ENCODE measurements around the gene ITFG2. TPM values are rescaled to one million over a fixed set of nuclear protein-coding genes. Genes with fewer than 3 reads are reported as not detected.

ITFG2 gene
- total and polyA plus RNA-seq, 2 experiments from 2014 or later = 17.3 to 32.6 TPM

DNA sequence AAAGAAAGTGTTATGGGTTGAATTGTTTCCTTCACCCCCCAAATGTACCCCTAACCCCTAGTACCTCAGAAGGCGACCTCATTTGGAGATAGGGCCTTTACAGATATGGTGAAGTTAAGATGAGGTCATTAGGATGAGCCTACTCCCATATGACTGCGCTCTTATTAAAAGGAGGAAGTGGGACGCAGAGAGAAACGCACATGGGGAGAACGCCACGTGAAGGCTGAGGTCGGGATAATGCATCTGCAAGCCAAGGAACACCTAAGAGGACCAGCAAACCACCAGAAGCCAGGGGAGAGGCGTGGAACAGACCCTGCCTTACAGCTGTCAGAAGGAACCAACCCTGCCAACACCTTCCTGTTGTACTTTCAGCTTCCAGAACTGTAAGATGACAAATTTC is 24.1 kb downstream of the ITFG2 start:
- Histone ChIP-seq H3K4me2 (no peak overlapping the region), H3K79me2 (replicated peaks; ENCODE audit: insufficient read depth) (no peaks in the 10 kb centered on the region), H3K27me3 (ENCODE audit: insufficient read depth) (no peaks in the 10 kb centered on the region), H4K20me1 (replicated peaks; ENCODE audit: insufficient read depth) (peaks cover 4% of the 10 kb centered on the region; the same call in 1 of the 2 replicates), H3K27ac (ENCODE audit: low read depth) (no peak overlapping the region), H2AFZ (no peak overlapping the region), H3K4me3 (no peak overlapping the region), H3F3A (replicated peaks; ENCODE audit: low read depth) (0 out of 2 replicates have a peak, but pooled peaks cover 3% of the 10 kb centered on the region), H3K9me2 (ENCODE audit: insufficient read depth) (no peaks in the 10 kb centered on the region), H3K36me3 (ENCODE audit: insufficient read depth) (no peaks in the 10 kb centered on the region), H3K4me1 (ENCODE audit: insufficient read depth) (peaks cover 12% of the 10 kb centered on the region; the same call in 1 of the 2 replicates)
- Mint-ChIP-seq H3K27me3 (ENCODE audit: insufficient read depth, low read depth, poor library complexity) (peaks cover 8% of the 10 kb centered on the region), H3K9me3 (no peaks in the 10 kb centered on the region; the same call in 2 of the 3 replicates), H3K4me3 (no peak overlapping the region), H3K27ac (no peak overlapping the region), H3K36me3 (ENCODE audit: low read depth) (peaks cover 9% of the 10 kb centered on the region), H3K4me1 (peaks cover 19% of the 10 kb centered on the region)
- no peak for ATAC-seq
- no peak for DNase-seq (ENCODE audit: low spot score)
- TF ChIP-seq ZNF114 (CRISPR knock-in tag; IDR thresholded peaks at IDR 0.05) (no peak), POLR2AphosphoS5 (IDR thresholded peaks at IDR 0.05; ENCODE audit: low read depth) (no peak), EZH2phosphoT487 (IDR thresholded peaks at IDR 0.05; ENCODE audit: unreplicated experiment) (no peak), ZNF331 (CRISPR knock-in tag; IDR thresholded peaks at IDR 0.05; ENCODE audit: low read depth) (no peak), EZH2 (IDR thresholded peaks at IDR 0.05; ENCODE audit: low read depth, unreplicated experiment) (no peak), REST (IDR thresholded peaks at IDR 0.05; ENCODE audit: unreplicated experiment) (no peak), STAT1 (IDR thresholded peaks at IDR 0.05; ENCODE audit: unreplicated experiment) (no peak), JUNB (IDR thresholded peaks at IDR 0.05; ENCODE audit: unreplicated experiment) (no peak), ETS1 (IDR thresholded peaks at IDR 0.05) (no peak), NANOG (IDR thresholded peaks at IDR 0.05; ENCODE audit: borderline replicate concordance) (no peak), CREB1 (CRISPR knock-in tag; IDR thresholded peaks at IDR 0.05; ENCODE audit: low read depth) (no peak)
- TF ChIP-seq, protein P1, sequence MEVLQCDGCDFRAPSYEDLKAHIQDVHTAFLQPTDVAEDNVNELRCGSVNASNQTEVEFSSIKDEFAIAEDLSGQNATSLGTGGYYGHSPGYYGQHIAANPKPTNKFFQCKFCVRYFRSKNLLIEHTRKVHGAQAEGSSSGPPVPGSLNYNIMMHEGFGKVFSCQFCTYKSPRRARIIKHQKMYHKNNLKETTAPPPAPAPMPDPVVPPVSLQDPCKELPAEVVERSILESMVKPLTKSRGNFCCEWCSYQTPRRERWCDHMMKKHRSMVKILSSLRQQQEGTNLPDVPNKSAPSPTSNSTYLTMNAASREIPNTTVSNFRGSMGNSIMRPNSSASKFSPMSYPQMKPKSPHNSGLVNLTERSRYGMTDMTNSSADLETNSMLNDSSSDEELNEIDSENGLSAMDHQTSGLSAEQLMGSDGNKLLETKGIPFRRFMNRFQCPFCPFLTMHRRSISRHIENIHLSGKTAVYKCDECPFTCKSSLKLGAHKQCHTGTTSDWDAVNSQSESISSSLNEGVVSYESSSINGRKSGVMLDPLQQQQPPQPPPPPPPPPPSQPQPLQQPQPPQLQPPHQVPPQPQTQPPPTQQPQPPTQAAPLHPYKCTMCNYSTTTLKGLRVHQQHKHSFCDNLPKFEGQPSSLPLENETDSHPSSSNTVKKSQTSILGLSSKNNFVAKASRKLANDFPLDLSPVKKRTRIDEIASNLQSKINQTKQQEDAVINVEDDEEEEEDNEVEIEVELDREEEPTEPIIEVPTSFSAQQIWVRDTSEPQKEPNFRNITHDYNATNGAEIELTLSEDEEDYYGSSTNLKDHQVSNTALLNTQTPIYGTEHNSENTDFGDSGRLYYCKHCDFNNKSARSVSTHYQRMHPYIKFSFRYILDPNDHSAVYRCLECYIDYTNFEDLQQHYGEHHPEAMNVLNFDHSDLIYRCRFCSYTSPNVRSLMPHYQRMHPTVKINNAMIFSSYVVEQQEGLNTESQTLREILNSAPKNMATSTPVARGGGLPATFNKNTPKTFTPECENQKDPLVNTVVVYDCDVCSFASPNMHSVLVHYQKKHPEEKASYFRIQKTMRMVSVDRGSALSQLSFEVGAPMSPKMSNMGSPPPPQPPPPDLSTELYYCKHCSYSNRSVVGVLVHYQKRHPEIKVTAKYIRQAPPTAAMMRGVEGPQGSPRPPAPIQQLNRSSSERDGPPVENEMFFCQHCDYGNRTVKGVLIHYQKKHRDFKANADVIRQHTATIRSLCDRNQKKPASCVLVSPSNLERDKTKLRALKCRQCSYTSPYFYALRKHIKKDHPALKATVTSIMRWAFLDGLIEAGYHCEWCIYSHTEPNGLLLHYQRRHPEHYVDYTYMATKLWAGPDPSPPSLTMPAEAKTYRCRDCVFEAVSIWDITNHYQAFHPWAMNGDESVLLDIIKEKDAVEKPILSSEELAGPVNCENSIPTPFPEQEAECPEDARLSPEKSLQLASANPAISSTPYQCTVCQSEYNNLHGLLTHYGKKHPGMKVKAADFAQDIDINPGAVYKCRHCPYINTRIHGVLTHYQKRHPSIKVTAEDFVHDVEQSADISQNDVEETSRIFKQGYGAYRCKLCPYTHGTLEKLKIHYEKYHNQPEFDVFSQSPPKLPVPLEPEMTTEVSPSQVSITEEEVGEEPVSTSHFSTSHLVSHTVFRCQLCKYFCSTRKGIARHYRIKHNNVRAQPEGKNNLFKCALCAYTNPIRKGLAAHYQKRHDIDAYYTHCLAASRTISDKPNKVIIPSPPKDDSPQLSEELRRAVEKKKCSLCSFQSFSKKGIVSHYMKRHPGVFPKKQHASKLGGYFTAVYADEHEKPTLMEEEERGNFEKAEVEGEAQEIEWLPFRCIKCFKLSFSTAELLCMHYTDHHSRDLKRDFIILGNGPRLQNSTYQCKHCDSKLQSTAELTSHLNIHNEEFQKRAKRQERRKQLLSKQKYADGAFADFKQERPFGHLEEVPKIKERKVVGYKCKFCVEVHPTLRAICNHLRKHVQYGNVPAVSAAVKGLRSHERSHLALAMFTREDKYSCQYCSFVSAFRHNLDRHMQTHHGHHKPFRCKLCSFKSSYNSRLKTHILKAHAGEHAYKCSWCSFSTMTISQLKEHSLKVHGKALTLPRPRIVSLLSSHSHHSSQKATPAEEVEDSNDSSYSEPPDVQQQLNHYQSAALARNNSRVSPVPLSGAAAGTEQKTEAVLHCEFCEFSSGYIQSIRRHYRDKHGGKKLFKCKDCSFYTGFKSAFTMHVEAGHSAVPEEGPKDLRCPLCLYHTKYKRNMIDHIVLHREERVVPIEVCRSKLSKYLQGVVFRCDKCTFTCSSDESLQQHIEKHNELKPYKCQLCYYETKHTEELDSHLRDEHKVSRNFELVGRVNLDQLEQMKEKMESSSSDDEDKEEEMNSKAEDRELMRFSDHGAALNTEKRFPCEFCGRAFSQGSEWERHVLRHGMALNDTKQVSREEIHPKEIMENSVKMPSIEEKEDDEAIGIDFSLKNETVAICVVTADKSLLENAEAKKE (CRISPR knock-in tag; IDR thresholded peaks at IDR 0.05) = no peak
- TF ChIP-seq, protein P2, sequence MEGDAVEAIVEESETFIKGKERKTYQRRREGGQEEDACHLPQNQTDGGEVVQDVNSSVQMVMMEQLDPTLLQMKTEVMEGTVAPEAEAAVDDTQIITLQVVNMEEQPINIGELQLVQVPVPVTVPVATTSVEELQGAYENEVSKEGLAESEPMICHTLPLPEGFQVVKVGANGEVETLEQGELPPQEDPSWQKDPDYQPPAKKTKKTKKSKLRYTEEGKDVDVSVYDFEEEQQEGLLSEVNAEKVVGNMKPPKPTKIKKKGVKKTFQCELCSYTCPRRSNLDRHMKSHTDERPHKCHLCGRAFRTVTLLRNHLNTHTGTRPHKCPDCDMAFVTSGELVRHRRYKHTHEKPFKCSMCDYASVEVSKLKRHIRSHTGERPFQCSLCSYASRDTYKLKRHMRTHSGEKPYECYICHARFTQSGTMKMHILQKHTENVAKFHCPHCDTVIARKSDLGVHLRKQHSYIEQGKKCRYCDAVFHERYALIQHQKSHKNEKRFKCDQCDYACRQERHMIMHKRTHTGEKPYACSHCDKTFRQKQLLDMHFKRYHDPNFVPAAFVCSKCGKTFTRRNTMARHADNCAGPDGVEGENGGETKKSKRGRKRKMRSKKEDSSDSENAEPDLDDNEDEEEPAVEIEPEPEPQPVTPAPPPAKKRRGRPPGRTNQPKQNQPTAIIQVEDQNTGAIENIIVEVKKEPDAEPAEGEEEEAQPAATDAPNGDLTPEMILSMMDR (conservative IDR thresholded peaks at IDR 0.05; ENCODE audit: low read depth in 2 of 2) = no peak

All from GM23338 (cell line).